Muscle of arm (tissue), 12 donors: ENCODE measurements around the gene STAT1. TPM values are rescaled to one million over a fixed set of nuclear protein-coding genes. Genes with fewer than 3 reads are reported as not detected.

Experiments used
- DNase-seq: peaks from one replicate; pipeline ENCODE4 v3.0.0-alpha.2; 2013
- polyA plus RNA-seq, 12 donors: library from polyadenylated mRNA; unstranded; fragments of 120-200 nt; gene quantifications; one replicate each; pipeline ENCODE4 v1.2.1, GENCODE V29; 2013; ENCODE audit not compliant: insufficient read length in 12 of 12

STAT1 gene
- polyA plus RNA-seq, 12 donors = 30.2 to 60.0 (median 37.7) TPM; not detected in 1

GRCh38 chr2:190984595-190984994 is 29.4 kb downstream of the STAT1 start:
- no peak for DNase-seq

GRCh38 chr2:190982262-190983034 is 31.5 kb downstream of the STAT1 start:
- no peak for DNase-seq

- no peak for DNase-seq
Observed at GRCh38 chr2:190981733-190982132, 32.2 kb downstream of the STAT1 start.

GRCh38 chr2:190981333-190981732 is 32.6 kb downstream of the STAT1 start:
- DNase-seq = no peak

GRCh38 chr2:190980630-190981209 is 33.3 kb downstream of the STAT1 start:
- no peak for DNase-seq

GRCh38 chr2:190979906-190980629 is 33.9 kb downstream of the STAT1 start:
- peak; percentile 29 for DNase-seq

GRCh38 chr2:190978389-190979053 is 35.5 kb downstream of the STAT1 start:
- DNase-seq = no peak

- DNase-seq = no peak
Observed at GRCh38 chr2:190977505-190977904, 36.5 kb downstream of the STAT1 start.

GRCh38 chr2:190976521-190976920 is 37.5 kb downstream of the STAT1 start:
- DNase-seq = no peak

GRCh38 chr2:190974629-190975361 is 39.2 kb downstream of the STAT1 start:
- DNase-seq = no peak

GRCh38 chr2:190973726-190974628 is 40.0 kb downstream of the STAT1 start:
- DNase-seq = no peak

GRCh38 chr2:190973262-190973661 is 40.7 kb downstream of the STAT1 start:
- DNase-seq = no peak

- no peak for DNase-seq
Observed at GRCh38 chr2:190972846-190973245, 41.1 kb downstream of the STAT1 start.

- DNase-seq = no peak
Observed at GRCh38 chr2:190972213-190972612, 41.8 kb downstream of the STAT1 start.

GRCh38 chr2:190970873-190971506 is 43.0 kb downstream of the STAT1 start:
- DNase-seq = no peak

GRCh38 chr2:190970160-190970559 is 43.8 kb downstream of the STAT1 start:
- DNase-seq = no peak

GRCh38 chr2:190968522-190968921 is 45.4 kb downstream of the STAT1 start:
- DNase-seq = no peak

GRCh38 chr2:190965580-190966222 is 48.3 kb downstream of the STAT1 start:
- DNase-seq = no peak

GRCh38 chr2:190964170-190964795 is 49.7 kb downstream of the STAT1 start:
- DNase-seq = no peak
